Fibroblast of lung (primary cell): ENCODE data around the gene NBR1. TPM values are rescaled to one million over a fixed set of nuclear protein-coding genes. Genes with fewer than 3 reads are reported as not detected.
A peak's percentile ranks its signal among the peaks of the same experiment; 100 is the strongest.

ENCODE experiments used
- DNase-seq, 2 donors: peaks; one replicate each; pipeline versions ENCODE4 v3.0.0 to v3.0.0-alpha.2; 2010; ENCODE audit warnings: low read depth in 2 of 2
- H2AFZ ChIP-seq: 2 replicates; pipeline ENCODE4 v1.5.1; 2012; ENCODE audit warnings: low read length, control low read depth, inconsistent platforms
- H3K27ac ChIP-seq: 2 replicates; pipeline ENCODE4 v1.5.1; 2011; ENCODE audit warnings: low read length, control low read depth; ENCODE audit not compliant: insufficient read depth
- H3K27me3 ChIP-seq: 2 replicates; pipeline ENCODE4 v1.5.1; 2011; ENCODE audit warnings: mild to moderate bottlenecking, low read length; ENCODE audit not compliant: control insufficient read depth, insufficient read depth
- H3K36me3 ChIP-seq: 2 replicates; pipeline ENCODE4 v1.5.1; 2011; ENCODE audit warnings: low read length; ENCODE audit not compliant: control insufficient read depth, insufficient read depth
- H3K4me1 ChIP-seq: 2 replicates; pipeline ENCODE4 v1.5.1; 2011; ENCODE audit warnings: low read length; ENCODE audit not compliant: control insufficient read depth, insufficient read depth; ENCODE audit errors: extremely low read depth
- H3K4me2 ChIP-seq: 2 replicates; pipeline ENCODE4 v1.5.1; 2011; ENCODE audit warnings: low read length, control low read depth; ENCODE audit not compliant: insufficient read depth; ENCODE audit errors: extremely low read depth
- H3K4me3 ChIP-seq, 4 experiments: fragments of 200-600 bp in 1 of 4; sonication (generic) in 1 of 4; replicated peaks in 1 of 4; 2 replicates each; pipeline ENCODE4 v1.5.1; 2011 to 2016; ENCODE audit warnings: low read length in 4 of 4, low read depth in 3 of 4, mild to moderate bottlenecking in 3 of 4, control low read depth in 2 of 4, inconsistent platforms in 1 of 4, mixed read lengths in 1 of 4; ENCODE audit not compliant: insufficient read depth in 1 of 4; ENCODE audit errors: control extremely low read depth in 1 of 4
- H3K79me2 ChIP-seq: 2 replicates; pipeline ENCODE4 v1.5.1; 2012; ENCODE audit warnings: mild to moderate bottlenecking, low read length, inconsistent platforms; ENCODE audit not compliant: control insufficient read depth, insufficient read depth
- H3K9ac ChIP-seq: 2 replicates; pipeline ENCODE4 v1.5.1; 2011; ENCODE audit warnings: mild to moderate bottlenecking, low read length, control low read depth; ENCODE audit not compliant: insufficient read depth
- H3K9me3 ChIP-seq: 2 replicates; pipeline ENCODE4 v1.5.1; 2012; ENCODE audit warnings: low read depth, low read length; ENCODE audit not compliant: control insufficient read depth, insufficient read depth
- H4K20me1 ChIP-seq: 2 replicates; pipeline ENCODE4 v1.5.1; 2011; ENCODE audit warnings: low read length; ENCODE audit not compliant: control insufficient read depth, insufficient read depth; ENCODE audit errors: extremely low read depth
- CTCF ChIP-seq, 2 donors: IDR thresholded peaks in 1 of 2; conservative IDR thresholded peaks in 1 of 2; 1 replicate in 1 of 2; 2 replicates in 1 of 2; pipeline ENCODE4 v1.5.1; 2011 to 2012; ENCODE audit warnings: low read length in 2 of 2, control low read depth in 1 of 2, inconsistent platforms in 1 of 2, low read depth in 1 of 2, mild to moderate bottlenecking in 1 of 2
- EZH2 ChIP-seq: IDR thresholded peaks from 2 replicates; pipeline ENCODE4 v1.5.1; 2012; ENCODE audit warnings: low read length, control low read depth, mild to moderate bottlenecking; ENCODE audit errors: missing control alignments
- polyA plus RNA-seq, 2 donors: library from polyadenylated mRNA; depleted of rRNA in 1 of 2; stranded (reverse) in 1 of 2; unstranded in 1 of 2; fragments of >200 nt; gene quantifications; 2 replicates each; pipeline ENCODE4 v1.2.1, GENCODE V29; 2011 to 2012; ENCODE audit warnings: missing spikeins in 1 of 2
- total RNA-seq: library from RNA; depleted of rRNA; stranded (reverse); fragments of >200 nt; gene quantifications from 2 replicates; pipeline ENCODE4 v1.2.1, GENCODE V29; 2014

The NBR1 gene
- total and polyA plus RNA-seq, 2 donors (not counting 1 experiment from before 2014, with no cell fraction given), result 91.8 to 134 TPM

GRCh38 chr17:43210576-43210975, 39.6 kb downstream of the NBR1 start:
- H3K36me3 ChIP-seq, result peaks cover 6% of the 10 kb centered on the region
- no peak overlapping the region for H3K27ac ChIP-seq
- no peak overlapping the region for H2AFZ ChIP-seq

GRCh38 chr17:43211123-43211479, 40.1 kb downstream of the NBR1 start:
- Histone ChIP-seq H3K27ac (peak overlapping the region; percentile 64), H4K20me1 (no peaks in the 10 kb centered on the region), H3K4me3 (peak overlapping the region; percentile 32 to 78 (median 48)), H3K4me2 (peak overlapping the region; percentile 76), H3K36me3 (peaks cover 10% of the 10 kb centered on the region), H3K27me3 (no peaks in the 10 kb centered on the region), H3K9me3 (no peaks in the 10 kb centered on the region), H3K4me1 (peaks cover 6% of the 10 kb centered on the region), H3K9ac (peak overlapping the region; percentile 55), H3K79me2 (no peaks in the 10 kb centered on the region), H2AFZ (peak overlapping the region; percentile 55)
- no peak for DNase-seq
- TF ChIP-seq EZH2, result no peak
- no peak for TF ChIP-seq CTCF (conservative IDR thresholded peaks at IDR 0.05 in 1 of 2, IDR thresholded peaks at IDR 0.05 in 1 of 2; ENCODE audit: low read depth in 1 of 2, low read length in 2 of 2)

More at GRCh38 chr17:43210576-43210975, 39.6 kb downstream of the NBR1 start:
- no peak for DNase-seq
- Histone ChIP-seq H3K9me3 (no peaks in the 10 kb centered on the region), H3K79me2 (no peaks in the 10 kb centered on the region), H3K9ac (no peak overlapping the region), H3K4me1 (peaks cover 6% of the 10 kb centered on the region), H4K20me1 (no peaks in the 10 kb centered on the region), H3K27me3 (no peaks in the 10 kb centered on the region), H3K4me3 (no peak overlapping the region), H3K4me2 (no peak overlapping the region)
- TF ChIP-seq CTCF (conservative IDR thresholded peaks at IDR 0.05 in 1 of 2, IDR thresholded peaks at IDR 0.05 in 1 of 2; ENCODE audit: low read depth in 1 of 2, low read length in 2 of 2) (no peak), EZH2 (no peak)

- TF ChIP-seq EZH2, result no peak
- peak; percentile 31 to 42 for TF ChIP-seq CTCF (conservative IDR thresholded peaks at IDR 0.05 in 1 of 2, IDR thresholded peaks at IDR 0.05 in 1 of 2; ENCODE audit: low read depth in 1 of 2, low read length in 2 of 2)
- Histone ChIP-seq H4K20me1 (no peaks in the 10 kb centered on the region), H3K4me1 (peaks cover 6% of the 10 kb centered on the region), H3K9me3 (no peaks in the 10 kb centered on the region), H3K36me3 (peaks cover 11% of the 10 kb centered on the region), H3K4me2 (peak within 1 kb of the TSS; percentile 88), H2AFZ (peak within 1 kb of the TSS; percentile 58), H3K9ac (peak within 1 kb of the TSS; percentile 58), H3K4me3 (peak within 1 kb of the TSS; percentile 58 to 78 (median 66)), H3K79me2 (no peaks in the 10 kb centered on the region), H3K27me3 (no peaks in the 10 kb centered on the region), H3K27ac (peak within 1 kb of the TSS; percentile 64)
- DNase-seq, result peak; percentile 84 to 86
Observed at GRCh38 chr17:43211480-43212402, 40.7 kb downstream of the NBR1 start, which contains the start of gene TMEM106A. Gene TMEM106A (plus strand): TSS chr17:43211875. CDS start chr17:43213042, 1,167 bp downstream.
